PFSK-1 (cell line): ENCODE measurements around the gene SEPTIN11.

Experiments used
- FOXP2 ChIP-seq: optimal IDR thresholded peaks from 2 replicates; pipeline ENCODE3; 2011; ENCODE audit warnings: borderline replicate concordance, control low read depth, inconsistent platforms; ENCODE audit not compliant: insufficient read depth; ENCODE audit errors: extremely low read length, extremely low read depth
- POLR2AphosphoS5 ChIP-seq: IDR thresholded peaks from 2 replicates; pipeline ENCODE4 v1.6.1; 2012; ENCODE audit warnings: low read depth, mild to moderate bottlenecking, control low read depth, low read length, moderate library complexity
- REST ChIP-seq, 2 experiments: IDR thresholded peaks; 2 replicates each; pipeline versions ENCODE4 v1.6.1 to v1.8.0; 2011 to 2012; ENCODE audit warnings: low read depth in 2 of 2, low read length in 2 of 2, control low read depth in 1 of 2, inconsistent platforms in 1 of 2, mild to moderate bottlenecking in 1 of 2, moderate library complexity in 1 of 2; ENCODE audit not compliant: insufficient read depth in 1 of 2
- SIN3A ChIP-seq: IDR thresholded peaks from 2 replicates; pipeline ENCODE4 v1.6.1; 2012; ENCODE audit warnings: mild to moderate bottlenecking, low read length, moderate library complexity, borderline replicate concordance; ENCODE audit not compliant: insufficient read depth
- TAF1 ChIP-seq: IDR thresholded peaks from 2 replicates; pipeline ENCODE4 v1.6.1; 2012; ENCODE audit warnings: low read length, control low read depth, borderline replicate concordance; ENCODE audit not compliant: insufficient read depth

SEPTIN11 gene

GRCh38 chr4:76920715-76921114, 28.8 kb upstream of the SEPTIN11 start:
- TF ChIP-seq FOXP2, result no peak
- TF ChIP-seq TAF1, result no peak
- TF ChIP-seq SIN3A, result no peak
- no peak for TF ChIP-seq REST (IDR thresholded peaks at IDR 0.05; ENCODE audit: insufficient read depth in 1 of 2, low read depth in 2 of 2, low read length in 2 of 2)
- no peak for TF ChIP-seq POLR2AphosphoS5

GRCh38 chr4:76923619-76924357, 25.8 kb upstream of the SEPTIN11 start:
- no peak for TF ChIP-seq SIN3A
- no peak for TF ChIP-seq POLR2AphosphoS5
- no peak for TF ChIP-seq REST (IDR thresholded peaks at IDR 0.05; ENCODE audit: insufficient read depth in 1 of 2, low read depth in 2 of 2, low read length in 2 of 2)
- no peak for TF ChIP-seq TAF1
- TF ChIP-seq FOXP2, result no peak

- TF ChIP-seq REST (IDR thresholded peaks at IDR 0.05; ENCODE audit: insufficient read depth in 1 of 2, low read depth in 2 of 2, low read length in 2 of 2), result no peak
- no peak for TF ChIP-seq TAF1
Measured at GRCh38 chr4:76926841-76927240, 22.7 kb upstream of the SEPTIN11 start.

- no peak for TF ChIP-seq SIN3A
- TF ChIP-seq FOXP2, result no peak
- TF ChIP-seq TAF1, result no peak
- no peak for TF ChIP-seq POLR2AphosphoS5
- no peak for TF ChIP-seq REST (IDR thresholded peaks at IDR 0.05; ENCODE audit: insufficient read depth in 1 of 2, low read depth in 2 of 2, low read length in 2 of 2)
Measured at GRCh38 chr4:76930685-76931084, 18.9 kb upstream of the SEPTIN11 start.

GRCh38 chr4:76931087-76931486, 18.5 kb upstream of the SEPTIN11 start:
- TF ChIP-seq TAF1 (no peak), SIN3A (no peak), FOXP2 (no peak)
